Gastroesophageal sphincter (tissue), 2 donors: ENCODE measurements around the gene ZER1.
"Not testable (repeated sequence)": the region's sequence is repeated elsewhere in the genome, so short reads cannot be mapped to it uniquely, and the experiment has no call there.

Source experiments
- POLR2A ChIP-seq, 2 donors: fragments of 450-650 bp; IDR thresholded peaks; one replicate each; pipeline ENCODE4 v1.6.1; 2017; ENCODE audit warnings: antibody characterized with exemption in 2 of 2, mild to moderate bottlenecking in 2 of 2, moderate library complexity in 1 of 2
- POLR2AphosphoS5 ChIP-seq: sonication (generic); formaldehyde crosslinking; IDR thresholded peaks from one replicate; pipeline ENCODE4 v1.6.1; 2017; ENCODE audit warnings: antibody characterized with exemption

- not testable (repeated sequence) for TF ChIP-seq POLR2AphosphoS5; POLR2A (IDR thresholded peaks at IDR 0.05)
Observed at GRCh38 chr9:128699096-128699795, 72.5 kb downstream of the ZER1 start.
